OCI-LY7 (cell line): ENCODE measurements around the gene COL4A3. TPM values are rescaled to one million over a fixed set of nuclear protein-coding genes. Genes with fewer than 3 reads are reported as not detected.

Source experiments
- BruUV-seq: library from RNA; stranded (reverse); fragments of 400-500 nt; replicated peaks from 2 replicates; lab custom pipeline; 2021; lab: Mats Ljungman, UMichigan
- CTCF ChIA-PET: fragments of 300-600 bp; sonication (Branson Sonifier 250); formaldehyde crosslinking; loops from one replicate; lab custom pipeline; 2022; ENCODE audit warnings: antibody characterized with exemption; ENCODE audit not compliant: unreplicated experiment; lab: Charles Lee
- POLR2A ChIA-PET: fragments of 300-600 bp; sonication (Branson Sonifier 250); formaldehyde crosslinking; loops from one replicate; lab custom pipeline; 2022; ENCODE audit warnings: antibody characterized with exemption; lab: Charles Lee
- DNase-seq: peaks from one replicate; pipeline ENCODE4 v3.0.0-alpha.2; 2015; ENCODE audit warnings: low spot score
- H2AFZ ChIP-seq: fragments of 200-600 bp; sonication (generic), shearing (Covaris generic); 2 replicates; pipeline ENCODE4 v1.6.1; 2014; ENCODE audit warnings: mild to moderate bottlenecking, antibody characterized with exemption, low read length, moderate library complexity
- H3K27ac ChIP-seq: fragments of 200-600 bp; sonication (generic); 2 replicates; pipeline ENCODE4 v1.5.1; 2014; ENCODE audit warnings: mixed run types, low read depth, mild to moderate bottlenecking, moderate library complexity, low read length, inconsistent platforms; ENCODE audit not compliant: poor library complexity, severe bottlenecking
- H3K36me3 ChIP-seq: fragments of 200-600 bp; sonication (generic); 2 replicates; pipeline ENCODE4 v1.6.1; 2014; ENCODE audit warnings: mild to moderate bottlenecking, antibody characterized with exemption, low read length, moderate library complexity, mixed read lengths; ENCODE audit not compliant: insufficient read depth
- H3K4me1 ChIP-seq: fragments of 200-600 bp; sonication (generic); 2 replicates; pipeline ENCODE4 v1.5.1; 2014; ENCODE audit warnings: mild to moderate bottlenecking, low read length; ENCODE audit not compliant: insufficient read depth, poor library complexity, severe bottlenecking
- H3K4me2 ChIP-seq: fragments of 200-600 bp; sonication (generic); 2 replicates; pipeline ENCODE4 v1.6.1; 2014; ENCODE audit warnings: mild to moderate bottlenecking, low read length
- H3K4me3 ChIP-seq: fragments of 200-600 bp; sonication (generic); 2 replicates; pipeline ENCODE4 v1.5.1; 2014; ENCODE audit warnings: mild to moderate bottlenecking, low read depth, low read length; ENCODE audit not compliant: poor library complexity, severe bottlenecking
- H3K79me2 ChIP-seq: fragments of 200-600 bp; sonication (generic); 2 replicates; pipeline ENCODE4 v1.6.1; 2016; ENCODE audit warnings: low read depth, mild to moderate bottlenecking, low read length, moderate library complexity, mixed read lengths; ENCODE audit not compliant: insufficient read depth
- H3K9me2 ChIP-seq: fragments of 200-600 bp; sonication (generic); 2 replicates; pipeline ENCODE4 v1.6.1; 2016; ENCODE audit warnings: mild to moderate bottlenecking, low read length, mixed read lengths; ENCODE audit not compliant: insufficient read depth
- H3K9me3 ChIP-seq: fragments of 200-600 bp; sonication (generic); 2 replicates; pipeline ENCODE4 v1.6.1; 2014; ENCODE audit warnings: mild to moderate bottlenecking, mixed run types, low read length, mixed read lengths
- H4K20me1 ChIP-seq: fragments of 200-600 bp; sonication (generic); 2 replicates; pipeline ENCODE4 v1.6.1; 2014; ENCODE audit warnings: mild to moderate bottlenecking, antibody characterized with exemption, low read length, moderate library complexity, mixed read lengths; ENCODE audit not compliant: insufficient read depth
- CTCF ChIP-seq: fragments of 200-600 bp; sonication (generic); conservative IDR thresholded peaks from 2 replicates; pipeline ENCODE4 v1.5.1; 2014; ENCODE audit warnings: mild to moderate bottlenecking, antibody characterized with exemption, low read length, moderate library complexity, mixed read lengths
- EZH2phosphoT487 ChIP-seq: fragments of 200-600 bp; sonication (generic); IDR thresholded peaks from 2 replicates; pipeline ENCODE4 v1.6.1; 2018; ENCODE audit warnings: low read depth, borderline replicate concordance, mild to moderate bottlenecking, mixed run types, antibody characterized with exemption, low read length, moderate library complexity, mixed read lengths
- intact Hi-C: fragments of 100-400 bp; cut with micrococcal nuclease; formaldehyde crosslinking; loops from one replicate; pipeline ENCODE4 v1.10.0; 2022; ENCODE audit not compliant: unreplicated experiment
- total RNA-seq, 2 experiments: library from RNA; depleted of rRNA in 1 of 2; stranded (reverse); fragments of >200 nt in 1 of 2; shearing (Covaris generic) in 1 of 2; gene quantifications; 2 replicates each; pipeline ENCODE4 v1.2.3, GENCODE V29; 2014 to 2022

The COL4A3 gene
- total RNA-seq, 2 experiments from 2014 or later, result 0.06 to 10.9 TPM

DNA sequence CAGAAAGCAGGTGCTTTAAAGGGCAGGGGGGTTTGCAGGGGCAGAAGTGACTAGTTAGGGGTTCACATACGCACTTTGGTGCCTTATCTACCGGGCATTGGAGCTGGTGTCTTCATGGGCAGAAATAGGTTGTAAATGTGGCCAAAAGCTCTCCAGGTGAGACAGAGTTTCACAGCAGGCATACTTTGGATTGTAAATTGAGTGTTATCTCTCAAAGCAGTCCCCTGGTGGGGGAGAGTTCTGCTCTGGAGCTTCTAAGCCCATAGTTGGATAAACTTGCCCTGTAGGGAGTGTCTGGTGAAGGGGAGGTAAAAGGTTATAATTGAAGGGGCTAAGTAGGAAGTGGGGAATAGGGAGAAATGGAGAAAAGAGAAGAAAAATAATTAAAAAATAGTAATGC, 43.1 kb downstream of the COL4A3 start:
- Histone ChIP-seq H3K4me2 (no peak overlapping the region), H3K36me3 (no peaks in the 10 kb centered on the region), H3K79me2 (no peaks in the 10 kb centered on the region), H4K20me1 (no peaks in the 10 kb centered on the region), H3K4me1 (no peaks in the 10 kb centered on the region), H3K9me2 (no peaks in the 10 kb centered on the region), H3K4me3 (no peak overlapping the region), H2AFZ (no peak overlapping the region), H3K27ac (no peak overlapping the region), H3K9me3 (no peaks in the 10 kb centered on the region)
- ChIA-PET CTCF (no interaction called here), POLR2A (no interaction called here)
- no peak for TF ChIP-seq CTCF
- no peak for TF ChIP-seq EZH2phosphoT487
- no peak for DNase-seq
- intact Hi-C loops, result no loop called here
- BruUV-seq, result no TSS peak

DNA sequence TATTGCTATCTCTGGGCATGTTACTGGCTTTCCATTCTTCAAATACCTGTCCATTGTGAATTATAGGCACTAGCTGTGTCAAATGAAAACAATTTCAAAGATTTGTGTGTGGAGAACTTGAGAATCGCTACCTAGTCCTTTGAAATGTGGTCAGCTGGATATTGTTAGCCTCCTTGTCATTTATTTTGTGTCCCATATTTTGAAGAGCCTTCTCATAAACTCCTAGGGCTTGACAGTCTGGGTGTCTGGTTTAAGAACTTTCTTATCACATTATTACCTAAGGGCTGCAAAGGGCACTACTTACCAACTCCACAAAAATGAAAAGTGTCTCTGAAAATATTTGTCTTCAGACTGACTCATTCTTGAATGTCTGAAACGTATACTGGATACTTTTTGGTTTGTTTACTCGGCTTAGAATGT, 50.2 kb downstream of the COL4A3 start:
- H3K27ac ChIP-seq, result no peak overlapping the region
- no peaks in the 10 kb centered on the region for H3K79me2 ChIP-seq
- H3K4me1 ChIP-seq, result no peaks in the 10 kb centered on the region
- H3K9me3 ChIP-seq, result no peaks in the 10 kb centered on the region
- no TSS peak for BruUV-seq
- H3K4me2 ChIP-seq, result no peak overlapping the region
- H2AFZ ChIP-seq, result no peak overlapping the region
- POLR2A ChIA-PET, result no interaction called here
- no peak for DNase-seq
- TF ChIP-seq EZH2phosphoT487 (no peak), CTCF (no peak)
- intact Hi-C loops, result no loop called here
- no peaks in the 10 kb centered on the region for H4K20me1 ChIP-seq
- no peaks in the 10 kb centered on the region for H3K9me2 ChIP-seq
- CTCF ChIA-PET, result no interaction called here
- H3K36me3 ChIP-seq, result no peaks in the 10 kb centered on the region
- H3K4me3 ChIP-seq, result no peak overlapping the region

- no peak overlapping the region for H2AFZ ChIP-seq
- H4K20me1 ChIP-seq, result no peaks in the 10 kb centered on the region
- no peak overlapping the region for H3K27ac ChIP-seq
- H3K36me3 ChIP-seq, result no peaks in the 10 kb centered on the region
- DNase-seq, result no peak
- ChIA-PET CTCF (no interaction called here), POLR2A (interaction anchor here (0.6 kb wide), 1 partner anchor 455 kb away, joined by 3 read pairs; no protein-coding TSS in a partner anchor)
- no peaks in the 10 kb centered on the region for H3K9me3 ChIP-seq
- no peak for TF ChIP-seq EZH2phosphoT487
- no peaks in the 10 kb centered on the region for H3K79me2 ChIP-seq
- no peaks in the 10 kb centered on the region for H3K9me2 ChIP-seq
- no TSS peak for BruUV-seq
- H3K4me1 ChIP-seq, result no peaks in the 10 kb centered on the region
- intact Hi-C loops, result no loop called here
- H3K4me2 ChIP-seq, result no peak overlapping the region
- H3K4me3 ChIP-seq, result no peak overlapping the region
Observed at GRCh38 chr2:227219312-227220105, 55.1 kb downstream of the COL4A3 start.
